ENCODE data around the gene GNAZ.

- TF ChIP-seq CTCF (IDR thresholded peaks at IDR 0.05) (no peak), POLR2A (IDR thresholded peaks at IDR 0.05) (no peak)
Measured at GRCh38 chr22:23075525-23076216, 5.4 kb downstream of the GNAZ start.
